Measurements from ENCODE around the gene FBLN5. TPM values are rescaled to one million over a fixed set of nuclear protein-coding genes. Genes with fewer than 3 reads are reported as not detected.

Gene FBLN5
- total and polyA plus RNA-seq, 2 donors (not counting 3 experiments of a cell fraction or from before 2014, with no cell fraction given): 27.6 to 33.1 TPM

DNA sequence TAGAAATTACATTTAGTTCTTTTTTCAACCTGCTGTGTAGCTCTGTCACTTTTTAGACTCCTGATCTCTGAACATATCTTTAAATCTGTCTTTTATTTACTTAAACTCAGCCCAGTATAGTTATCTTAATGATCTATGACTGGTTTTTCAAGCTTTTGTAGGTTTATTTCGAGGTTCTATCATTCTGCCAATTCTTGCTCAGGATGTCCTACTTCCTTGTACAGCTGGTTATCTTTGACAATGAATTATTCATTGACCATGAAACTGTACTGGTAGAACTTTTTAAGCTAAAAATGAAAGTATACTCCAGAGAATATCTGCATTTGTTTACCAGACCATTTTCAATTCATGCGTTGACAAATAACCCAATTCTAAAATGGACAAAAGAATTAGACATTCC is 118.0 kb downstream of the FBLN5 start:
- no peak for FAIRE-seq
- no peak for DNase-seq (ENCODE audit: low read depth, low spot score)
- Histone ChIP-seq H3K4me2 (ENCODE audit: insufficient read depth, low read length) (no peak overlapping the region), H2AFZ (ENCODE audit: low read depth, low read length) (no peak overlapping the region), H4K20me1 (replicated peaks; ENCODE audit: control insufficient read depth, extremely low read depth, insufficient read depth, low read length) (no peaks in the 10 kb centered on the region), H3K4me3 (replicated peaks in 1 of 3; ENCODE audit: insufficient read depth in 1 of 3, low read depth in 1 of 3, low read length in 3 of 3) (no peak overlapping the region), H3K36me3 (ENCODE audit: control insufficient read depth in 2 of 2, extremely low read depth in 1 of 2, insufficient read depth in 2 of 2, low read length in 2 of 2) (no peaks in the 10 kb centered on the region), H3K9me1 (replicated peaks; ENCODE audit: control insufficient read depth, extremely low read depth, insufficient read depth, low read length) (no peaks in the 10 kb centered on the region), H3K27ac (ENCODE audit: insufficient read depth, low read depth, low read length) (no peak overlapping the region), H3K9ac (replicated peaks; ENCODE audit: extremely low read depth, insufficient read depth, low read length) (no peak overlapping the region), H3K79me2 (ENCODE audit: control insufficient read depth, insufficient read depth, low read length) (no peaks in the 10 kb centered on the region), H3K9me3 (replicated peaks; ENCODE audit: control insufficient read depth, insufficient read depth, low read length) (no peaks in the 10 kb centered on the region), H3K27me3 (ENCODE audit: control insufficient read depth in 2 of 2, insufficient read depth in 2 of 2, low read length in 2 of 2) (peaks cover 6 to 13% of the 10 kb centered on the region in 2 experiments), H3K4me1 (ENCODE audit: control insufficient read depth, extremely low read depth, insufficient read depth, low read length) (no peaks in the 10 kb centered on the region)
- ChIA-PET CTCF (interaction anchor here (0.9 to 1.5 kb wide), 2 partner anchors 11 to 167 kb away, joined by 3 to 4 read pairs; no protein-coding TSS in a partner anchor), POLR2A (interaction anchor here (0.6 kb wide), 1 partner anchor 388 kb away, joined by 3 read pairs; no protein-coding TSS in a partner anchor)
- TF ChIP-seq EZH2 (IDR thresholded peaks at IDR 0.05; ENCODE audit: borderline replicate concordance, low read depth, low read length, severe bottlenecking): no peak
- no peak for TF ChIP-seq MYC (IDR thresholded peaks at IDR 0.05; ENCODE audit: low read depth, low read length)
- dilution Hi-C loops (cut with MboI; ENCODE audit: extremely low pct_ligation_motif_present, low sequenced_read_pairs) (no loop called here), intact Hi-C loops (cut with micrococcal nuclease) (no loop called here)
- BruUV-seq (replicated peaks): no TSS peak

DNA sequence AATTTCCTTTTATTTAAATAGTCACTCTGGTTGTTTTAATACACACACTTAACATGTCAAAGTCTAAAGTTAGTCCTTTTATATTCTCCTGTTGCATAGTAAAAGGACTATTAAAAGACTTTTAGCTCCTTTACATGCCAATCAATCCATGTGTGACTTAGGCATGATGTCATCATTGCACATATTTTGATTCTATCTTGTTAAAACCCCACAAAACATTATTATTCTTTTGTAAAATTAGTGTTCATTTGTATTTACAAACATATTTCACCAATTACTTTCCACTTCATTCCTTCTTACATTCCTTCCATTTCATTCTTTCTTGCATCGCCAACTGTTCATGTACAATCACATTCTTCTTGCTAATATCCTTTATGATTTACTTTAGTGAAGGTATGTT is 119.7 kb downstream of the FBLN5 start:
- Histone ChIP-seq H3K79me2 (ENCODE audit: control insufficient read depth, insufficient read depth, low read length) (no peaks in the 10 kb centered on the region), H3K4me3 (replicated peaks in 1 of 3; ENCODE audit: insufficient read depth in 1 of 3, low read depth in 1 of 3, low read length in 3 of 3) (no peak overlapping the region), H4K20me1 (replicated peaks; ENCODE audit: control insufficient read depth, extremely low read depth, insufficient read depth, low read length) (no peaks in the 10 kb centered on the region), H3K9ac (replicated peaks; ENCODE audit: extremely low read depth, insufficient read depth, low read length) (no peak overlapping the region), H3K27ac (ENCODE audit: insufficient read depth, low read depth, low read length) (no peak overlapping the region), H3K9me1 (replicated peaks; ENCODE audit: control insufficient read depth, extremely low read depth, insufficient read depth, low read length) (no peaks in the 10 kb centered on the region), H2AFZ (ENCODE audit: low read depth, low read length) (no peak overlapping the region), H3K27me3 (ENCODE audit: control insufficient read depth in 2 of 2, insufficient read depth in 2 of 2, low read length in 2 of 2) (peaks cover 2 to 5% of the 10 kb centered on the region in 2 experiments), H3K9me3 (replicated peaks; ENCODE audit: control insufficient read depth, insufficient read depth, low read length) (no peaks in the 10 kb centered on the region), H3K4me1 (ENCODE audit: control insufficient read depth, extremely low read depth, insufficient read depth, low read length) (no peaks in the 10 kb centered on the region), H3K36me3 (ENCODE audit: control insufficient read depth in 2 of 2, extremely low read depth in 1 of 2, insufficient read depth in 2 of 2, low read length in 2 of 2) (no peaks in the 10 kb centered on the region), H3K4me2 (ENCODE audit: insufficient read depth, low read length) (no peak overlapping the region)
- ChIA-PET CTCF (interaction anchor here (1.6 kb wide), 1 partner anchor 26 kb away, joined by 3 read pairs; no protein-coding TSS in a partner anchor), POLR2A (no interaction called here)
- FAIRE-seq: no peak
- DNase-seq (ENCODE audit: low read depth, low spot score): no peak
- dilution Hi-C loops (cut with MboI; ENCODE audit: extremely low pct_ligation_motif_present, low sequenced_read_pairs): no loop called here
- intact Hi-C loops (cut with micrococcal nuclease): no loop called here
- BruUV-seq (replicated peaks): no TSS peak
- TF ChIP-seq FOS (IDR thresholded peaks at IDR 0.05; ENCODE audit: borderline replicate concordance, insufficient read depth, low read length) (no peak), GATA2 (IDR thresholded peaks at IDR 0.05; ENCODE audit: insufficient read depth, insufficient read length, low read depth, low read length) (no peak), MYC (IDR thresholded peaks at IDR 0.05; ENCODE audit: low read depth, low read length) (no peak), EZH2 (IDR thresholded peaks at IDR 0.05; ENCODE audit: borderline replicate concordance, low read depth, low read length, severe bottlenecking) (no peak), POLR2A (IDR thresholded peaks at IDR 0.05; ENCODE audit: low read depth, low read length) (no peak)
- TF ChIP-seq, protein P1, sequence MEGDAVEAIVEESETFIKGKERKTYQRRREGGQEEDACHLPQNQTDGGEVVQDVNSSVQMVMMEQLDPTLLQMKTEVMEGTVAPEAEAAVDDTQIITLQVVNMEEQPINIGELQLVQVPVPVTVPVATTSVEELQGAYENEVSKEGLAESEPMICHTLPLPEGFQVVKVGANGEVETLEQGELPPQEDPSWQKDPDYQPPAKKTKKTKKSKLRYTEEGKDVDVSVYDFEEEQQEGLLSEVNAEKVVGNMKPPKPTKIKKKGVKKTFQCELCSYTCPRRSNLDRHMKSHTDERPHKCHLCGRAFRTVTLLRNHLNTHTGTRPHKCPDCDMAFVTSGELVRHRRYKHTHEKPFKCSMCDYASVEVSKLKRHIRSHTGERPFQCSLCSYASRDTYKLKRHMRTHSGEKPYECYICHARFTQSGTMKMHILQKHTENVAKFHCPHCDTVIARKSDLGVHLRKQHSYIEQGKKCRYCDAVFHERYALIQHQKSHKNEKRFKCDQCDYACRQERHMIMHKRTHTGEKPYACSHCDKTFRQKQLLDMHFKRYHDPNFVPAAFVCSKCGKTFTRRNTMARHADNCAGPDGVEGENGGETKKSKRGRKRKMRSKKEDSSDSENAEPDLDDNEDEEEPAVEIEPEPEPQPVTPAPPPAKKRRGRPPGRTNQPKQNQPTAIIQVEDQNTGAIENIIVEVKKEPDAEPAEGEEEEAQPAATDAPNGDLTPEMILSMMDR (IDR thresholded peaks at IDR 0.05; ENCODE audit: extremely low read depth in 1 of 2, insufficient read depth in 1 of 2, low read depth in 1 of 2, low read length in 2 of 2): no peak

Other genes starting within 250 kb of the FBLN5 start
- gene CATSPERB, start 215.6 kb downstream of the FBLN5 start, total RNA-seq: not detected in 2 replicates
- not detected in 2 replicates for gene CATSPERB, start 215.6 kb downstream of the FBLN5 start, polyA plus RNA-seq
- 0.40 TPM in 1 of 2 replicates, not detected in the other for gene TC2N, start 80.2 kb downstream of the FBLN5 start, total RNA-seq
- 0.08 TPM in 1 of 2 replicates, not detected in the other for gene TC2N, start 80.2 kb downstream of the FBLN5 start, polyA plus RNA-seq
- 51.7 and 58.0 TPM in 2 replicates for gene TRIP11, start 92.4 kb upstream of the FBLN5 start, total RNA-seq
- gene TRIP11, start 92.4 kb upstream of the FBLN5 start, polyA plus RNA-seq: 6.0 and 7.0 TPM in 2 replicates
- 28.1 and 30.2 TPM in 2 replicates for gene ATXN3, start 158.9 kb upstream of the FBLN5 start, total RNA-seq
- 4.0 and 7.9 TPM in 2 replicates for gene ATXN3, start 158.9 kb upstream of the FBLN5 start, polyA plus RNA-seq
- gene NDUFB1, start 174.0 kb upstream of the FBLN5 start, total RNA-seq: 95.2 and 114 TPM in 2 replicates
- 135 and 267 TPM in 2 replicates for gene NDUFB1, start 174.0 kb upstream of the FBLN5 start, polyA plus RNA-seq
- 76.9 and 81.7 TPM in 2 replicates for gene CPSF2, start 174.3 kb upstream of the FBLN5 start, total RNA-seq
- 5.5 and 8.3 TPM in 2 replicates for gene CPSF2, start 174.3 kb upstream of the FBLN5 start, polyA plus RNA-seq

All from endothelial cell of umbilical vein (primary cell).